GM19397 (cell line): Measurements from ENCODE around the gene FRMPD4.

Experiments
- ATAC-seq: cut with Tn5 transposase; IDR thresholded peaks from one replicate; pipeline ENCODE4 v1.9.1; 2021; ENCODE audit warnings: mild to moderate bottlenecking, moderate library complexity; ENCODE audit not compliant: unreplicated experiment

The FRMPD4 gene

DNA sequence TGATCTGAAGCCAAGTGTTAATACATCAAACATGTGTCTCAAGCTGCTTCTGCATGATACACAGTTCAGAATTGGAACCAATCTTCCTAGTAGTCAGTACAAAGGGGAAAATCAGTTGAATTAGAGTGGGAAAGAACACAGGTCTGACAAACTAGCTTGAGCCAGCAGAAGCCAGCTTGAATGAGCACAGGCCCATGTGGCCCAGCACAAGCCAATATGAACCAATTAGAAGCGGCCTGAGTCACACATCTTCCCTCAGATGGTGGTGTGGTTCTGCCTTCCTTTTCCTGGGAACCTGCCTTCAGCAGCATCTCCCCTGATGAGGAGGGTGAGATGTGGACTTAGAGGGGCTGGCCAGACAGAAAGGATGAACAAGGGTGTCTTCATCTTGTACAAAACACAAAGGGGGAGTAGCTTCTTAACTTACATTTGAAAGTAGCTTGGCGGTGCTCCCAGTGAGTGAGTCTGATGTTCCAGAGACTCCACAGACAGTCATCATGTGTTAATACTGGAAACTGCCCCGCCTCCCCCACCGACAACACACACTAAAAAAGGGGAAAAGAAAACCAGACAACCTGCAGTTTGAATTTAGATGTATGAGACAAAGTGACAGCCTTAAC is 72.0 kb downstream of the FRMPD4 start:
- no peak for ATAC-seq

DNA sequence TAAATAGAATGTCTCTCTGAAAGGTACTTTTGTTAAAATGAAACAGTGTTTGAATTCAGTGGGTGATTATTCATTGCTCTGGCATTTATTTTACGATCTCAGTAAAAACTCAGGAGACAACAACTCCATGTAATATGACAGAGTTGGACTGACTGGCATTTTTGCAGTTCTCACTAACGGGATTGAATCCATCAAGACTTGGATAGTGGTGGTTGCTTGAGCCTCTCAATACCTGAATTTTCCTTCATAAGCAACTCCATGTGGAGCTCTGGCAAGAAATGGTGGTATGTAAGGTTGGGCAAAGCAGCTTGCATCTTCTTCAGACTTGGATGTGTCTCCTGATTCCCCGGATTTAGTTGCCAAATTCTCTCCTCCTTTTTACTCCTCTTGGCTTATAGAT is 72.7 kb downstream of the FRMPD4 start:
- no peak for ATAC-seq

DNA sequence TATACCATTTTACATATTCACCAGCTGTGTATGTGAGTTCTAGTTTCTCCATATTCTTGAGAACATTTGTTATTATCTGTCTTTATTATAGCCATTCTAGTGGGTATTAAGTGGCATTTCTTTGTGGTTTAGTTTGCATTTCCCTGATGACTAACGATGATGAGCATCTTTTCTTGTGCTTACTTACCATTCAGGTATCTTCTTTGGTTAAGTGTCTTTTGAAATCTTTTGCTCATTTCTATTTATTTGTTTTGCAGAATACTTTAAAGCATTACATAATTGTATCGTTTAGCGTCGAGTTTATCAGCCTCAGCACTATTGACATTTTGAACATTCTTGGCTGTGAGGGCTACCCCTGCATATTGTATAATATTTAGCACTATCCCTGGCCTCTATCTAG is 85.4 kb downstream of the FRMPD4 start:
- ATAC-seq, result no peak

DNA sequence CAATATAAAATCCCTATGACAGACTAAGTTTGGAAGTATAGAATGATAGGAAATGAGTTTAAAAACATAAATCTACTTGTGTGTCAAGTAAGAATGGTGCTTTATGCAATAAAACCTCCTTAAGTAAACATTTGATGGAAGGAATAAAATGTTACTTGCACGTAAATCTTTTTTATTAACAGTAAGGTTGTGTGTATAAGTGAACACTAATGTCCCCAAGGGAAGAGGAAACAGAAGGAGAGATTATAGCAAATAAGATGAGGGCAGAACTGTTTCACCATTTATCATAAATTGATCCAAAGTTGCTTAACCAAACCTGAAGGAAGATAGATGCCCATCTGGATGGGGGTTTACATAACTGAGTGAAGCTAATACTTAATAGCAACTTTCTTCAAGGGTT is 86.8 kb downstream of the FRMPD4 start:
- ATAC-seq, result no peak

DNA sequence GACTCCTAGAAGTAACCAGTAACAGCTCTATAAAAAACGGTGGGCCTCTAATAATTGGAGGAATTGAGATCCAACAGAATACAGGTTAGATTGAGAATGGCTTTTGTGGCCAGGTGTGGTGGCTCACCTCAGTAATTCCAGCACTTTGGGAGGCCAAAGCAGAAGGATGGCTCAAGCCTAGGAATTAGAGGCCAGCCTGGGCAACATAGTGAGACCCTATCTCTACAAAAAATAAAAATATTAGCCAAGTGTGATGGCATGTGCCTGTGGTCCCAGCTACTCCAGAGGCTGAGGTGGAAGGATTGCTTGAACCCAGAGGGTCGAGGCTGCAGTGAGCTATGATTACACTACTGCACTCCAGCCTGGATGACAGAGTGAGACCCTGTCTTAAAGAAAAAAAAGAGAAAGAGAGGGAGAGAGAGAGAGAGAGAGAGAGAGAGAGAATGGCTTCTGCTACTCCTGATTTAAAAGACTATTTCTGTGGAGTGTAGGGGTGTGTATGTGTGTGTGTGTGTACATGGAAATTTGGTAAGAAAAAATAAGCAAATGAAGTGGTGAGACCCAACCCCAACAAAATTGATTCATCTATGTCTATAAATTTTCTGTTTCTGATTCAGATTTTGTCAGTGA is 89.3 kb downstream of the FRMPD4 start:
- no peak for ATAC-seq

DNA sequence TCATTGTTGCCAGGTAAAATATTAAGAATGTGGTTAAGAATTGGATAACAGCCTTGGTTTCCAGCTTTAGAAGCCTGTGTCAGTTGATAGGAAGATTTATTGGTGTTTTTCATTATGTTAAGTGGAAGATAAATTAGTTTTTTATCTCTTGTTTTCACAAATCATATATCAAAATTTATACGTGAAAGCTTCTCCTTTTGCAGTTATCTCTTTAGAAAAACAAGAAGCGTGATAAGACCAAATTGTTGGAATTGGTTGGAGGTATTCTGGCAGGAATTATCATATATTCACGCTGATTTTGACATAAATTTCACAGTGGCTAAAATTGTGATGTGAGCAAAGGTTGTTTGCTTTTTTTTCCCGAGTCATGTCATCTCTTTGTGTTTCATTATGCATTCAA is 90.6 kb downstream of the FRMPD4 start:
- no peak for ATAC-seq

DNA sequence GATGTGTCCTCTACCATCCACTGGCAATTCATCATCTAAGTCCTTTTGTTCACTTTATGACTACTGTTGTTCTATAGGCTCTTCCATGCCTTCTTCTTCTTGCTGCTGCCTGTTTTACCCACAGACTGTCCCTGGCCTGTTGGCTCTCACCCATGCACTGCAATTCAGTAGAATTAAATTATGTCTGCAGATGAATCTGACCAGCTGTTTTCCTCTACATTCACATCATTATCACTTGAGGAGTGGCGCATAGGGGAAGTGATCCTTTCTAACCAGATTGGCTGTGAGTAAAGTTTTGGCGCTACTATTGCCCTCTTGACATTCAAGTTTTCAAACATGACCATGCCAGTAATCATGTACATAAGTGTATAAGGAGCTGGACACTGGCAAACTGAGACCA is 91.7 kb downstream of the FRMPD4 start:
- no peak for ATAC-seq

DNA sequence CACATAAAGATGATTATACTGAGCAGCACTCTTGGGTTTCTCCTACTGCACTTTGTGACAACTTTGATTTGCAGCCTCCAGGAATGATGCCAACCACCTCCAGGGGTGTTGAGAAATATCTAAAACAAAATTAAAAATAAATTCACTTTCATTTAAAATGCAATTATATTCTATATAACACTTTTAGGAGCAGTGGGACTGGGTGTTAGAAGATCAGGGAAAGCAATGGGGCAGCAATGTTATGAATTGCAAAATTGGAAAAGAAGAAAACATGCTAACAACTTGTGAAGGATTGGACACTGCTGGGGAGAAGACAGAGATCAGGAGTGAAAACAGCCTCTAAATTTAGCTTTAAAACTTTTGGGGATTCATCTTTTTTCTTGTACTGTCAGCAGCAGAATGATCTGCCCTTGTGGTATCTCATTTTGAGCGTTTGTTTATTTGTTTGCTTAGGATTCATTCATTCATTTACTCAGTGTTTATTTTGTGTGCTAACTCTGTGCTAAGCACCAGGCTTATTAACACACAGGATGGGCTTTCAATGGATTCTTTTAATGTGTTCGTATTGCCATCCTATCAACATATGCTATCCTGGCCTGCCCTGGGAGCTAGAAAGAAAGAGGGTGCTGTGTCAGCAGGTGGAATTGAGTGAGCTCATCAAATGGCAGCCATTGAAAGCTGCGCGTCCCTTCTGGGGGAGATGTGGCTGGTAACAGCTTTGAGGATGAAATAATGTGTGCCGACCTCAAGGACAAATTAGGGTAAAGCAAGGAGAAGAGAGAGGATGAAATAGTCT is 96.5 kb downstream of the FRMPD4 start:
- no peak for ATAC-seq

DNA sequence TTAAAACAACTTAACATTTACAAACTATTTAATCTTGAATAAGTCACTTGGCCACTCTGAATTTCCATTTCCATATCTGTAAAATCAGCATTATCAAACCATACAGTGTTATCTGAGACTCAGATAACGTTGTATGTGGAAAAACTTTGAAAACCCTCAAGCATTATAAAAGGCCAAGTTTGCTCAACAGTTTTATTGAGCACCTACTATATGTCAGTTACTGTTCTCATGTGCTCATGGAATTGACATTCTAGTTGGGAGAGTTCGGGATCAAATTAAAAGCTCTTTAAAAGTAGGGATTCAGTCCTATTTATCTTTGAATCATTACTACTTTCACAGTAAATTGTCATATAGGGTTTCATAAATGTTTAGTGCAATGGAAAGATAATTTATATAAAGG is 97.9 kb downstream of the FRMPD4 start:
- ATAC-seq, result no peak

DNA sequence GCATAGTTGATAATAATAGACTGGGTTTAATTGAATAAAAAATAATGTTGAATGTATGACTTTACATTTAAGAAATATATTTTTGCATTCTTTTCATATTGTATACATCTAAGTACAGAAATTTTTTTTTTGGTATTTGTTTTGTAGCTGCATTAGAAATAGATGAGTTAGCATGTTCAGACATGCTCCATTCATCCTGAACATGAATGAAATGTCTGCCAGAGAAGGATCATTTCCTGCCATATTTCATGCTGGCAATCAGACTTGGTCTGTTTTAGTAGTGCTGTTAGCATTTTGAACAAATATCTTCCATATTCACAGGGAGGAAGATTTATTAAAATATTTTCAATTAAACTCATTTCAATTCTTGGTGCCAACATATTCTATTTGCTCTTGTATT is 98.9 kb downstream of the FRMPD4 start:
- ATAC-seq, result no peak

DNA sequence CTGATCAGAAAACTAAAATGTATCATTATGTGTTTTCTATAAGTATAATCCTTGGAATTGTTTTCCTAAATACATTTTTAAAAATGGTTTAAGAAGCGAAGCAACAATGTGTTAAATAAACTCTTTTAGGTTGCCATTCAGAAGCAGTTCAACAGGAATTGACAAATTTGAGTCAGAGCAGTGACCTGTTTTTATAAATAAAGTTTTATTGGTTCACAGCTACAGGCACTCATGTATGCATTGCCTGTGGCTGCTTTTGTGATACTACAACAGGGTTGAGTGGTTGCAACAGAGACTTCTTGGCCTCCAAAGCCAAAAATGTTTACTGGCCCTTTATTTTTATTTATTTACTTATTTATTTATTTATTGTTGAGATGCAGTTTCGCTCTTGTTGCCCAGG is 99.5 kb downstream of the FRMPD4 start:
- no peak for ATAC-seq

DNA sequence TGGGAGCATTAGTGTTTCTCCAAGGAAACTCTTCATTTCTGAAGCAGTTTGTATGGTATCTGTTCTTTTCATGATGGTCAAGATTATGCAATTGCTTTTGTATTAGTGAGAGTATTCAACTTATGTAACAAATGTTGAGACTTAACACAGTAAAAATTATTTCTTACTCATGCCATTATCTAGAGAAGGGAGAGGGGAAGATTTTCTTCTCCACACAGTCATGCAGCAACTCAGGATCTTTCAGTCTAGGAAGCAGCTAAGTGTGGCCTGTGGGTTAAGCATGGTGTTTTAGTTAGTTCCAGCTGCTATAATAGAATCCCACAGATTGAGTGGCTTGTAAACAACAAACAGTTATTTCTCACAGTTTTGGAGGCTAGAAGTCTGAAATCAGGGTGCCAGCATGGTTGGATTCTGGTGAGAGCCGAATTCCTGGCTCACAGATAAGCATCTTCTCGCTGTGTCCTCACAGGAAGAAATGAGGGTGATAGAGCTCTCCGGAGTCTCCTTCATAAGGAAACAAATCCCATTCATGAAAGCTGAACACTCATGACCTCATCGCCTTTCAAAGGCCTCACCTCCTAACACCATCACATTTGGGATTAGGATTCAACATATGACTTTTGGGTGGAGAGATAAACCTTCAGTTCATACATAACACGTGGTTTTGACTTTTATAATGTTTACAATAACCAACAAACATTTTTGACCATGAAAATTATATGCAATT is 101.2 kb downstream of the FRMPD4 start:
- no peak for ATAC-seq

DNA sequence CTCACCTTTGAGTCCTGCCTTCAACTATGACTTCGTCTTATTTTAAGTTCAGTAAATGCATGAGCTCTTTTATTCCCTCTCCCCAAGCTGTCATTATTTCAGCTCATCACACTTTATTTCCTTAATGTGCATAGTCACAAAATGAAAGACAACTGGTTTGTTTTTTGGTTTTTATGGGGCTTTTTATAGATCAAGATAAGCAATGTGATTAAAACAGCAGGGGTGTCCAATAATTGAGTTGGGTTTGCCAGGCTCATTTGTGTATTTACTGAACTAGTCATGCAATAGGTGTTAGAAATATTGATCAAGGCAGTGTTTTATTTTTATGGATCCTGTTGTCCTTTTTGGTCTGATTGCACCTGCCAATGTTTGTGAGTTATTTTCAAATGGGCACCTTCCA is 102.2 kb downstream of the FRMPD4 start:
- ATAC-seq, result no peak

DNA sequence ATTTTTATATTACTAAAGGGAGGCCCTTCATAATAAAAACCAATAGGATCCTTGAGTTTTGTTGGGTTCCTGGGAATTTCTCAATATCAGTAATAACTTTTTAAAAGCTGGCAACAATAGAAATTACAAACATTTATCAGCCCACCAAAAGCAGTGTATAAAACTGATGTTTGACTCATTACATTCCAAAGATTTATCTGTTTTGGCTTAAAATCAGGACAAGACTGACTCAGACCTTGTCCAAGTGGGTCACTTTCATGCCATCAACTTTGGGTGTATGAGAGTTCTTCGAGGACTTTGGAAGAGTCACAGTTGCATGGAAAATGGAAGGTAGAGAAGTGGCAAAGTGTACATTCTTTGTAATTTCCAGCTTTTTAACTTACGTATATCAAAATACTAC is 102.8 kb downstream of the FRMPD4 start:
- ATAC-seq, result no peak

DNA sequence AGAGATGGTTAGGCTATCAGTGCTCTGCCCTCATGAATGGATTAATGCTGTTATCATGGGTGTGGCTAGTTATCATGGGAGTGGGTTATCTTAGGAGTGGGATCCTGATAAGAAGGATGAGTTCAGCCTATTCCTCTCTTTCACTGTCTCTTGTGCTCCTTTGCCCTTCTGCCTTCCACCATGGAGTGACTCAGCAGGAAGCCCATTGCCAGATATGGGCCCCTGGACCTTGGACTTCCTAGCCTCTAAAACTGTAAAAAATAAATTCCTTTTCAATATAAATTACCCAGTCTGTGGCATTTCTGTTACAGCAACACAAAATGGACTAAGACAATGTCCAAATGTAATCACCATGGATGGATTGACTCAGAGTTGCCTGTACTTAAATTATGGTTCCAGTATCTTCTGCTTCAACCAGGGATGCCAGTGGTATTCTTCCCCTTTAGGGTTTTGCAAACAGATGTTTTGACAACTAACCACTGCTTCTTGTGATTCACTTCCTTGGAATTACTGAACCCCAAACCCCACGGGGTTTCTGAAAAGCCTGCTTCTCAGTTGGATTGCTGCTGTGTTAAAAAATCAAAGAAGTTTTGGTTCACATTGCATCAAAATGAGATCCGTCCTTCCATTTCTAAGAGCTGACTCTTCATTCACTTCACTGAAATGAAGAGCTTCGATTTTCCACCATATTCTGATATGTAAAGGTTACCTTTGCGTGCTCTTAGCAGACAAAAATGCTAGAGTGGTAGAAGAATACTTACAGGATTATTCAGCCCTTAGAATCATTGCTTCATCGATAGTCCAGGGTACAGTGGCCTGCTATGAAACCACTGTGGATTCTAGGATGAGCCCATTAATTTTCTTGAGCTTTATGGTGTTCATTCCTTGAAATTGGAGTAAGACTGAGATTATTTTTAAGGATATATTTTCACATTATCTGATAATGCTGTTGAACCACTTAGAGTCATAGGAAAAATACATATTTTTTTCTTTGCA is 107.7 kb downstream of the FRMPD4 start:
- no peak for ATAC-seq

DNA sequence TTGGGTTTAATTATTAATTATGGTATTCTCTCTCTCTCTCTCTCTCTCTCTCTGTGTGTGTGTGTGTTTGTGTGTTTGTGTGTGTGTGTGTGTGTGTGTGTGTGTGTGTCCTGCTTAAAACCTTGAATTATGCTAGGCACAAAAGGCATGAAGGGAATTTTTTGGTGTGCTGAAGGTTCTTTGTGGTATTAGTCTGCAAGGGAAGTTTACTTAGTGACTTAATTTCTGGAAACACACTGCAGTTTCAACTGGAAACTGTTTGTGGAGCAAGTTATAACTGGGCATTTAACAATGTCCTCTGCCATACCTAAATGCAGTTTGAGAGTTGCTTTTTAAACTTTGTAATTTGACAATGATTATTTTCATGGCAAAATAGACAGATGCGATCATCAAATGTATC is 111.7 kb downstream of the FRMPD4 start:
- no peak for ATAC-seq

DNA sequence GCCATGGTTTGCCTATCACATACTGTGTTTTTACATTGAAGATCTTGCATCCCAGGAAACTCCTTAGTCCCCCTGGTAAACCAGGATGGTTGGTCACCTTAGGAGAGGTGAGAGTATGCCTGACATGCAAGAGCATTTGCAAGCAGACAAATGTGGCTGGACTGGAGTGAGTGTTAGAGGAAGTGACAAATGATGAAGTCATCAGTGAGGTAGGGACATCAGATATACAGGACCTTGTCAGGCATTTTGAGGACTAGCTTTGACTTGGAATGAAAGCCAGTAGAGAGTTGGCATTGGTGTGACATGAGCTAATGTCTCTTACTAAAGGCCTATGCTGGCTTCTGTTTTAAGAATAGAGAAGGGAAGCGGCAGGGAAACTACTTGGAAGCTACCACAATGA is 124.9 kb downstream of the FRMPD4 start:
- no peak for ATAC-seq

DNA sequence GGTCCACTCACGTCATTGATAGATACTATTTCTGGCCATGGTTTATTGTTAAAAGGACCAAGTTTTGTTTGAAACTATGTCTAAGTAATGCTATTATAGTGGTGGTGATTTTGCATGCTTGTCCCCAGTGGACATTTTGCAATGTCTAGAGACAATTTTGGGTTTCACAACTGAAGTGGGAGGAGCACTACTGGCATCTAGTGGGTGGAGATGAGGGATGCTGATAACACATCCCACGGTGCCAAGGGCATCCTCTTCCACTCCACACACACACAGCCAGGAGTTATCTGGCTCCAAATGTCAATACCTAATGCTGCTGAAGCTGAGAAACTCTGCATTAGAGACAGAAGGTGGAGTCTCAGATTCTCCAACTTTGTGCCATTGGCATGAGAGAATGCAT is 131.2 kb downstream of the FRMPD4 start:
- ATAC-seq, result no peak

DNA sequence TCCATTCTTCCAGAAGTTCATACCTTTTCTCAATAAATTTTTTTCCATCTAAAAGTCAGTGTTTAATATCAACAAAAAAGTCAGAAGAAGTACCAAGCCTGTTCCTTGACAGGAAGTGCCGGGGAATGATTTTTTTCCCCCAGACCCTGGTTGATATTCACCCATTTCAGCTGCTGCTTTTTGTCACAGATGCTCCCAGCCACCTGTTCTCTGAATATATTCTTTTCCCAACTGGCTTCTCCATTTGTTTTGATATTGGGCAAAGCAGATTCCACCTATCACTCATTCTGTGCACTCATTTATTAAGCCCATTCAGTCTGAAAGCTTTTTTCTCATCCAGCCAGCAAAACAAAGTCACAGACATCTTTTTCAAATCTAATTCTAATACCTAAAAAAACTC is 139.9 kb downstream of the FRMPD4 start:
- ATAC-seq, result no peak

DNA sequence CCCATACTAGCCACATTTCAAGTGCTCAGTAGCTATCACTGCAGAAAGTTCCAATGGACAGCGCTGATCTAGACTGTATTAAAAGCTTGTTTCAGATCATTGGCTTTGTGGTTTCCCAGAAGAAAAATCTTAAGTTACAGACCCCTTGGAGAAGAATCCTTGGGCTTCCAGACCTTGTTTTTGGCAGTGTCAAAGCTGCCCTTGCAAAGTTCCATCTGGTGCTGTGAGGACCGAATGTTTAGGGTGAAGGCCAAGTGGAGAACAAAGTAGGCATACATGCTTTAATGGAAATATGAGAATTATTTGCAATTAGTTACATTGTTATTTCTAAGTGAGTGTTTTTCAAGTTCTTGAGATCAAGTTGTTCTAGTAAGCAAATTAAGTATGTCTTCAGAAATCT is 144.7 kb downstream of the FRMPD4 start:
- ATAC-seq, result no peak
